ENCODE data around the gene GFOD2. TPM values are rescaled to one million over a fixed set of nuclear protein-coding genes. Genes with fewer than 3 reads are reported as not detected.

Gene GFOD2
- total and polyA plus RNA-seq, 2 of the 8 experiments (the other 6 are each of a cell fraction or from before 2014, with no cell fraction given): 21.4 to 33.2 TPM

DNA sequence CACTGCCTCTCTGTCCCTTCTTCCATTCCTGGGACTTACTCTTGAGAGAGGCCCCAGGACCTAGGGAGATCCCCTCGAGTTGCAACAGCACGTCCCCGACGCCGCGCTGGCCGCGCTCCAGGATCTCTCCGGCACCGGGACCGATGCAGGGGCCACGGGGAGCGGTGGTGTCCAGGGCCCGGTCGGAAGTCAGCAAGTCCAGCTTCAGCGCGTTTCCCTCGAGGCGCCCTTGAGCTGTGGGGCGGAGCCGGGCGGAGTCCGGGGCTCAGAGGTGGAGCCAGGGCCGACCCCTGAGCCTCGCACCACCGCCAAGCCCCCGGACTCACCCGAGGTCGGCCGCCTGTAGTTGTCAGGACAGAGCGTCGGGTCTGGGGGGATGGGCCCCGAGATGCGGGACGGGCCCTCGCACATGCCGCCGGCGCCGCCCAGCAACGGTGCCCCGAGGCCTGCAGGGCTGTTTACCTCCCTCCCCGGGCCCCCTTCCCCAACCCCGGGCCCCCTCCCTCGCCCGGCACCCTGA lies 53.0 kb downstream of the GFOD2 start (continued):
- TF ChIP-seq EZH2 (IDR thresholded peaks at IDR 0.05; ENCODE audit: low read depth, low read length, severe bottlenecking) (no peak), RBBP5 (IDR thresholded peaks at IDR 0.05; ENCODE audit: borderline replicate concordance, low read depth, low read length) (0 out of 2 replicates have a peak, but pooled peaks have one; percentile 30), GABPA (IDR thresholded peaks at IDR 0.05; ENCODE audit: borderline replicate concordance, insufficient read depth, low read length) (no peak), SIN3A (conservative IDR thresholded peaks at IDR 0.05 in 1 of 2, IDR thresholded peaks at IDR 0.05 in 1 of 2; ENCODE audit: low read depth in 1 of 2, low read length in 2 of 2) (peak in 1 of 2 experiments; percentile 15; a peak in 1 of 4 replicates), KDM5A (IDR thresholded peaks at IDR 0.05; ENCODE audit: low read length) (no peak), KDM4A (IDR thresholded peaks at IDR 0.05; ENCODE audit: low read depth, low read length, severe bottlenecking) (peak; percentile 33), POU5F1 (IDR thresholded peaks at IDR 0.05; ENCODE audit: low read depth, low read length) (no peak), BCL11A (IDR thresholded peaks at IDR 0.05; ENCODE audit: low read depth in 2 of 2, low read length in 2 of 2) (no peak), CEBPB (IDR thresholded peaks at IDR 0.05; ENCODE audit: low read depth, low read length) (no peak), CREB1 (IDR thresholded peaks at IDR 0.05) (no peak), SRF (IDR thresholded peaks at IDR 0.05; ENCODE audit: low read depth, low read length) (no peak), MAFK (IDR thresholded peaks at IDR 0.05; ENCODE audit: low read depth, low read length) (no peak), RNF2 (IDR thresholded peaks at IDR 0.05; ENCODE audit: borderline replicate concordance, low read depth, low read length, missing control alignments, poor library complexity, severe bottlenecking) (no peak), TBP (IDR thresholded peaks at IDR 0.05; ENCODE audit: low read depth, low read length) (no peak), NANOG (IDR thresholded peaks at IDR 0.05; ENCODE audit: insufficient read depth, low read depth, low read length, poor library complexity, severe bottlenecking) (no peak), KDM1A (IDR thresholded peaks at IDR 0.05; ENCODE audit: borderline replicate concordance, low read length) (no peak), CHD1 (IDR thresholded peaks at IDR 0.05; ENCODE audit: low read depth, low read length) (no peak), RXRA (IDR thresholded peaks at IDR 0.05; ENCODE audit: insufficient read depth, low read depth, low read length) (no peak), CTBP2 (IDR thresholded peaks at IDR 0.05; ENCODE audit: borderline replicate concordance, insufficient read depth, insufficient read length, low read length) (no peak)
- TF ChIP-seq, protein P1, sequence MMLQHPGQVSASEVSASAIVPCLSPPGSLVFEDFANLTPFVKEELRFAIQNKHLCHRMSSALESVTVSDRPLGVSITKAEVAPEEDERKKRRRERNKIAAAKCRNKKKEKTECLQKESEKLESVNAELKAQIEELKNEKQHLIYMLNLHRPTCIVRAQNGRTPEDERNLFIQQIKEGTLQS (IDR thresholded peaks at IDR 0.05; ENCODE audit: insufficient read depth, low read depth, low read length): no peak
- TF ChIP-seq, protein P2, sequence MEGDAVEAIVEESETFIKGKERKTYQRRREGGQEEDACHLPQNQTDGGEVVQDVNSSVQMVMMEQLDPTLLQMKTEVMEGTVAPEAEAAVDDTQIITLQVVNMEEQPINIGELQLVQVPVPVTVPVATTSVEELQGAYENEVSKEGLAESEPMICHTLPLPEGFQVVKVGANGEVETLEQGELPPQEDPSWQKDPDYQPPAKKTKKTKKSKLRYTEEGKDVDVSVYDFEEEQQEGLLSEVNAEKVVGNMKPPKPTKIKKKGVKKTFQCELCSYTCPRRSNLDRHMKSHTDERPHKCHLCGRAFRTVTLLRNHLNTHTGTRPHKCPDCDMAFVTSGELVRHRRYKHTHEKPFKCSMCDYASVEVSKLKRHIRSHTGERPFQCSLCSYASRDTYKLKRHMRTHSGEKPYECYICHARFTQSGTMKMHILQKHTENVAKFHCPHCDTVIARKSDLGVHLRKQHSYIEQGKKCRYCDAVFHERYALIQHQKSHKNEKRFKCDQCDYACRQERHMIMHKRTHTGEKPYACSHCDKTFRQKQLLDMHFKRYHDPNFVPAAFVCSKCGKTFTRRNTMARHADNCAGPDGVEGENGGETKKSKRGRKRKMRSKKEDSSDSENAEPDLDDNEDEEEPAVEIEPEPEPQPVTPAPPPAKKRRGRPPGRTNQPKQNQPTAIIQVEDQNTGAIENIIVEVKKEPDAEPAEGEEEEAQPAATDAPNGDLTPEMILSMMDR (IDR thresholded peaks at IDR 0.05; ENCODE audit: control extremely low read depth in 1 of 3, insufficient read depth in 1 of 3, low read depth in 1 of 3, low read length in 3 of 3): no peak

Measured in H1 (cell line).